ENCODE results near the gene SLC7A6. TPM values are rescaled to one million over a fixed set of nuclear protein-coding genes. Genes with fewer than 3 reads are reported as not detected.

The SLC7A6 gene
- total RNA-seq (10 to 100 TPM; 39.0 to 60.7 (median 51.3) TPM), polyA plus RNA-seq (25.0 TPM)
- long read RNA-seq, donor 1, full-length matches to known transcripts = 3 of 48 reads
- long read RNA-seq, donor 1, partial matches to known transcripts = 19 of 48 reads
- long read RNA-seq, donor 1, other reads (novel, unspliced or antisense) = 26 of 48 reads
- long read RNA-seq, donor 2, full-length matches to known transcripts = 2 of 10 reads
- long read RNA-seq, donor 2, partial matches to known transcripts = 4 of 10 reads
- long read RNA-seq, donor 2, other reads (novel, unspliced or antisense) = 4 of 10 reads
- long read RNA-seq, donor 3, full-length matches to known transcripts = 7 of 78 reads
- long read RNA-seq, donor 3, partial matches to known transcripts = 30 of 78 reads
- long read RNA-seq, donor 3, other reads (novel, unspliced or antisense) = 41 of 78 reads
- long read RNA-seq, donor 4, full-length matches to known transcripts = 1 of 27 reads
- long read RNA-seq, donor 4, partial matches to known transcripts = 8 of 27 reads
- long read RNA-seq, donor 4, other reads (novel, unspliced or antisense) = 18 of 27 reads

DNA sequence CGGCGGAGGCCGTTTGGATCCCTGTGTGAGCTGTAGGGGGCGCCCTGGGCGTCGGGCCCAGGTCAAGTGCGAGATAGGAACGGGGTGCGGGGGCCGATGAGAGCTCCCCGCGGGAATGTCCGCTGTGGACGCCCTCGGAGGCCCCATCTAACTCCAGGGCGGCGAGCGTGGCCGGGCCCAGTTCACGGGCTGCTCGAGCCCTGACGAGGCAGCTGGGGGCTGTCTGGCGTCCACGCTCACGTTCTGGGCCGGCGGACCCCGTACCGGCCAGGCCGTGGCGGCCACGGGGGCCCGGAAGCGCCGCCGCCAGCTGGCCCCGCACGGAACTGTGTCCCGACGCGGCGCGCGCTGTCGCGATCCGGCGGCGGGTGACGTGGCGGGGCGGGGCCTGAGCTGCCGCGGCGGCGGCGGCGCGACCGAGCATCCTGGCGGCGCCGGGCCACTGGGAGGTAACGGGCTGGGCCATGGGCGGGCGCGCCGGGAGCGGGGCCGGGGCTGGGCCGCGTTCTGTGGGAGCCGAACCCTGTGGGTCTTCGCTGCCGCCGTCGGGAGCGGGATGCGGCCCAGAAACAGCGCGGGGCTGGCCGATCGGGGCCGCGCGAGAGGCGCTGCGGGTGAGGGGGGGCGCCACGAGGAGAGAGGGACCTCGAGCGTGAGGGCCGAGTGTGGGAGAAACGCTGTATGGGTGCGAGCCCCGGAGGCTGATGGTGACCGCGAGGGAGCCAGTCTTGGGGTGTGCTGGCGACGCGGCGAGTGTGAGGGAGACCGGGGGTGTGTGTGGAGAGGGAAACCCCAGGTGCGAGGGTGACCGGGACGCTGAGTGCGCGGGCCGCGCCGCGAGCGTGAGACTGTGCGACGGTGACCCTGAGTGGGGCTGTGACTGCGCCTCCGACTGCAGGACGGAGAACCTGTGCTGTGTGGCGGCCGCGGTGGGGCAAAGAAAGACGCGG, at the start of gene SLC7A6:
TSS of gene SLC7A6 (plus strand) at position 399 of the 950 bp plus-strand sequence. CDS start 10,201 bp downstream, outside the sequence.
- intact Hi-C loops (cut with DNase I) = loop anchor here (5.0 kb wide), 2 partner anchors 48 to 63 kb away; partner anchors contain the start of genes PRMT7 (in 3 of the 4) and SLC7A6OS (in 3 of the 4)
- DNase-seq (peak; percentile 81 to 91 (median 91)), ATAC-seq (peak; percentile 82)
- Histone ChIP-seq H3K4me3 (ENCODE audit: low read length) (peak within 1 kb of the TSS; percentile 70), H3K27me3 (ENCODE audit: control insufficient read depth, insufficient read depth) (no peaks in the 10 kb centered on the region), H3K9me3 (ENCODE audit: control insufficient read depth, low read length) (no peaks in the 10 kb centered on the region), H3K27ac (ENCODE audit: low read length) (peak within 1 kb of the TSS; percentile 87), H3K4me1 (ENCODE audit: control insufficient read depth, insufficient read depth, low read length) (no peaks in the 10 kb centered on the region)
- WGBS = under 1% methylated on average over 123 of the region's 123 CpGs

DNA sequence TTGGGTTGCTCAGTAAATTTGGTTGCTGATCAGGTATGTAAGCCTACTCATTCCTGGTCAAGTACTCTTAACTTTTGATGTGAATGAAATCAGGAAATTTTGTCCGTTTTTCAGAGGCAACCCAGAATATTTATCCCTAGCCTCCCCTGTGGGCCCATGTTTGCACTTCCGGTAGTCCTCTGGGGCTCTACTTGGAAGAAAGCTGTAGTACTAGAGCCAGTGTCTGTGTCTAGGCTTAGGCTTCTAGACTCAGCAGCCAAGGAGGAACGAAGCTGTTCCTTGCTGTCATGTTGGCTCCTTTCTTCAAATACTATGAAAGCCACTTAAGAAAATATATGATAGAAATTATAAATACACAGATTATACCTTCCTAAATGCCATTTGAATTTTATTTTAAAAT, 49.6 kb upstream of the SLC7A6 start:
- Histone ChIP-seq H3K9me3 (ENCODE audit: control insufficient read depth, low read length) (no peaks in the 10 kb centered on the region), H3K4me3 (ENCODE audit: low read length) (no peak overlapping the region), H3K27me3 (ENCODE audit: control insufficient read depth, insufficient read depth) (no peaks in the 10 kb centered on the region), H3K27ac (ENCODE audit: low read length) (no peak overlapping the region), H3K4me1 (ENCODE audit: control insufficient read depth, insufficient read depth, low read length) (no peaks in the 10 kb centered on the region)
- 66% methylated on average over 3 of the region's 3 CpGs for WGBS
- no peak for DNase-seq
- intact Hi-C loops (cut with DNase I) = no loop called here
- peak; percentile 55 to 87 for ATAC-seq

- no peak for ATAC-seq
- no peaks in the 10 kb centered on the region for H3K27me3 ChIP-seq (ENCODE audit: control insufficient read depth, insufficient read depth)
- no peak for DNase-seq
- H3K4me1 ChIP-seq (ENCODE audit: control insufficient read depth, insufficient read depth, low read length) = no peaks in the 10 kb centered on the region
- H3K4me3 ChIP-seq (ENCODE audit: low read length) = no peak overlapping the region
- WGBS = 98% methylated on average over 1 of the region's 1 CpG
- H3K9me3 ChIP-seq (ENCODE audit: control insufficient read depth, low read length) = no peaks in the 10 kb centered on the region
- no peak overlapping the region for H3K27ac ChIP-seq (ENCODE audit: low read length)
- intact Hi-C loops (cut with DNase I) = no loop called here
Observed at GRCh38 chr16:68215302-68215701, 49.0 kb upstream of the SLC7A6 start.

GRCh38 chr16:68216240-68216639, 48.1 kb upstream of the SLC7A6 start:
- no peak for ATAC-seq
- 90% methylated on average over 3 of the region's 3 CpGs for WGBS
- Histone ChIP-seq H3K4me3 (ENCODE audit: low read length) (no peak overlapping the region), H3K27ac (ENCODE audit: low read length) (no peak overlapping the region), H3K4me1 (ENCODE audit: control insufficient read depth, insufficient read depth, low read length) (no peaks in the 10 kb centered on the region), H3K9me3 (ENCODE audit: control insufficient read depth, low read length) (no peaks in the 10 kb centered on the region), H3K27me3 (ENCODE audit: control insufficient read depth, insufficient read depth) (no peaks in the 10 kb centered on the region)
- intact Hi-C loops (cut with DNase I) = no loop called here
- DNase-seq = no peak

- no peak for ATAC-seq
- Histone ChIP-seq H3K9me3 (ENCODE audit: control insufficient read depth, low read length) (no peaks in the 10 kb centered on the region), H3K27me3 (ENCODE audit: control insufficient read depth, insufficient read depth) (no peaks in the 10 kb centered on the region), H3K27ac (ENCODE audit: low read length) (no peak overlapping the region), H3K4me1 (ENCODE audit: control insufficient read depth, insufficient read depth, low read length) (no peaks in the 10 kb centered on the region), H3K4me3 (ENCODE audit: low read length) (no peak overlapping the region)
- 84% methylated on average over 4 of the region's 4 CpGs for WGBS
- DNase-seq = no peak
- intact Hi-C loops (cut with DNase I) = no loop called here
Observed at GRCh38 chr16:68217506-68217905, 46.8 kb upstream of the SLC7A6 start.

DNA sequence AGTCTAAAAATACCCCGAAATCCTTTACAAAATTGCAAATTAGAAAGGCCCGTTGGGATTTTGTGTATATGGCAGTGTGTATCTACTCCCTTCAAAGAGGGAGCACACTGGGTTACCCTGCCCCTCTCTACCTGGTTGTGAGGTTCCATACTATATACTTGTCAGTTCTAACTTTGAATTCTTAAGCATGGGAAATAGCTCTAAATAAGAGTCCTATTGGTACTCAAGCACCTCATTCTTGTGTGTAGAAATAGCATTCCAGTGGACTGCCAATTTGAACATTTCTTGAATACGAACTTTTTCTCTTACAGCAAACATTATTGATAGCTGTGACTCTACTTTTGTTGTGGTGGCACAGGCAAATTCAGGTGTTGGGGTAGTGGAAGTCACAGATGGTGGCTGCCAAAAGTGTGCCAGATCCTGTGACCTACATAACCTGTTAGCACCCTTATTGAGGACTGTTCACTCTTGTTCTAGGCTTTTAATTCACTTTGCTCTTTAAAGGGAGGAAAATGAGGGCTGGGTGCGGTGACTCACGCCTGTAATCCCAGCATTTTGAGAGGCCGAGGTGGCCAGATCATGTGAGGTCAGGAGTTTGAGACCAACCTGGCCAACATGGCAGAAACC, 44.5 kb upstream of the SLC7A6 start:
- Histone ChIP-seq H3K4me1 (ENCODE audit: control insufficient read depth, insufficient read depth, low read length) (no peaks in the 10 kb centered on the region), H3K9me3 (ENCODE audit: control insufficient read depth, low read length) (no peaks in the 10 kb centered on the region), H3K27ac (ENCODE audit: low read length) (no peak overlapping the region), H3K4me3 (ENCODE audit: low read length) (no peak overlapping the region), H3K27me3 (ENCODE audit: control insufficient read depth, insufficient read depth) (no peaks in the 10 kb centered on the region)
- WGBS = 94% methylated on average over 6 of the region's 6 CpGs
- ATAC-seq (no peak), DNase-seq (no peak)
- intact Hi-C loops (cut with DNase I) = loop anchor here in 2 of 4 donors (10.0 kb wide), 2 partner anchors 125 to 225 kb away; partner anchors contain the start of gene DPEP2 (in 1 of the 2)

- WGBS = 88% methylated on average over 1 of the region's 1 CpG
- Histone ChIP-seq H3K4me3 (ENCODE audit: low read length) (no peak overlapping the region), H3K27me3 (ENCODE audit: control insufficient read depth, insufficient read depth) (no peaks in the 10 kb centered on the region), H3K4me1 (ENCODE audit: control insufficient read depth, insufficient read depth, low read length) (no peaks in the 10 kb centered on the region), H3K9me3 (ENCODE audit: control insufficient read depth, low read length) (no peaks in the 10 kb centered on the region), H3K27ac (ENCODE audit: low read length) (no peak overlapping the region)
- no peak for DNase-seq
- intact Hi-C loops (cut with DNase I) = loop anchor here in 3 of 4 donors (2.0 to 10.0 kb wide), 3 partner anchors 128 to 230 kb away; partner anchors contain the start of gene DPEP2 (in 1 of the 3)
- ATAC-seq = no peak
Observed at GRCh38 chr16:68223072-68223471, 41.3 kb upstream of the SLC7A6 start.

- no peak overlapping the region for H3K4me3 ChIP-seq (ENCODE audit: low read length)
- ATAC-seq (no peak), DNase-seq (no peak)
- 65% methylated on average over 4 of the region's 4 CpGs for WGBS
- H3K4me1 ChIP-seq (ENCODE audit: control insufficient read depth, insufficient read depth, low read length) = no peaks in the 10 kb centered on the region
- H3K9me3 ChIP-seq (ENCODE audit: control insufficient read depth, low read length) = no peaks in the 10 kb centered on the region
- H3K27ac ChIP-seq (ENCODE audit: low read length) = no peak overlapping the region
- intact Hi-C loops (cut with DNase I) = loop anchor here in 3 of 4 donors (5.0 to 10.0 kb wide), 4 partner anchors 131 to 231 kb away; partner anchors contain the start of genes DPEP2 (in 1 of the 3) and NFATC3 (in 1 of the 3)
- no peaks in the 10 kb centered on the region for H3K27me3 ChIP-seq (ENCODE audit: control insufficient read depth, insufficient read depth)
Observed at GRCh38 chr16:68226116-68226515, 38.2 kb upstream of the SLC7A6 start.

- intact Hi-C loops (cut with DNase I) = loop anchor here in 3 of 4 donors (5.0 to 10.0 kb wide), 4 partner anchors 132 to 232 kb away; partner anchors contain the start of genes DPEP2 (in 1 of the 3) and NFATC3 (in 1 of the 3)
- Histone ChIP-seq H3K27me3 (ENCODE audit: control insufficient read depth, insufficient read depth) (no peaks in the 10 kb centered on the region), H3K4me1 (ENCODE audit: control insufficient read depth, insufficient read depth, low read length) (no peaks in the 10 kb centered on the region), H3K27ac (ENCODE audit: low read length) (peak overlapping the region; percentile 25), H3K9me3 (ENCODE audit: control insufficient read depth, low read length) (no peaks in the 10 kb centered on the region), H3K4me3 (ENCODE audit: low read length) (no peak overlapping the region)
- ATAC-seq (no peak), DNase-seq (no peak)
- 57% methylated on average over 3 of the region's 3 CpGs for WGBS
Observed at GRCh38 chr16:68227183-68227793, 37.0 kb upstream of the SLC7A6 start.
